Neural progenitor cell (in vitro differentiated cells): ENCODE results near the gene SHPK. TPM values are rescaled to one million over a fixed set of nuclear protein-coding genes. Genes with fewer than 3 reads are reported as not detected.
A peak's percentile ranks its signal among the peaks of the same experiment; 100 is the strongest.

Experiments
- DNase-seq: peaks from one replicate; pipeline ENCODE4 v3.0.0-alpha.2; 2016; ENCODE audit warnings: low spot score
- H2AFZ ChIP-seq: fragments of 200-600 bp; sonication (generic); replicated peaks from 2 replicates; pipeline ENCODE4 v1.6.1; 2016; ENCODE audit warnings: antibody characterized with exemption
- H3F3A ChIP-seq: fragments of 200-600 bp; sonication (generic); 2 replicates; pipeline ENCODE4 v1.6.1; 2016; ENCODE audit warnings: antibody characterized with exemption, low read depth
- H3K27ac ChIP-seq: fragments of 200-600 bp; sonication (generic); 2 replicates; pipeline ENCODE4 v1.5.1; 2016; ENCODE audit warnings: mild to moderate bottlenecking
- H3K27me3 ChIP-seq: fragments of 200-600 bp; sonication (generic); 2 replicates; pipeline ENCODE4 v1.6.1; 2016; ENCODE audit warnings: mild to moderate bottlenecking, moderate library complexity
- H3K36me3 ChIP-seq: fragments of 200-600 bp; sonication (generic); 2 replicates; pipeline ENCODE4 v1.5.1; 2016
- H3K4me1 ChIP-seq: fragments of 200-600 bp; sonication (generic); 2 replicates; pipeline ENCODE4 v1.6.1; 2016; ENCODE audit warnings: mixed run types
- H3K4me2 ChIP-seq: fragments of 200-600 bp; sonication (generic); 2 replicates; pipeline ENCODE4 v1.6.1; 2016
- H3K4me3 ChIP-seq: fragments of 200-600 bp; sonication (generic); 2 replicates; pipeline ENCODE4 v1.5.1; 2016
- H3K79me2 ChIP-seq: fragments of 200-600 bp; sonication (generic); 2 replicates; pipeline ENCODE4 v1.6.1; 2016; ENCODE audit warnings: low read depth
- H3K9ac ChIP-seq: fragments of 200-600 bp; sonication (generic); 2 replicates; pipeline ENCODE4 v1.6.1; 2016
- H3K9me3 ChIP-seq: fragments of 200-600 bp; sonication (generic); 2 replicates; pipeline ENCODE4 v1.5.1; 2016; ENCODE audit warnings: low read depth
- H4K20me1 ChIP-seq: fragments of 200-600 bp; sonication (generic); 2 replicates; pipeline ENCODE4 v1.6.1; 2016; ENCODE audit warnings: low read depth
- H3K27ac Mint-ChIP-seq: 3 replicates; pipeline ENCODE4 v1.8.0; 2021; ENCODE audit warnings: mixed read lengths
- H3K27me3 Mint-ChIP-seq: 2 replicates; pipeline ENCODE4 v1.8.0; 2022; ENCODE audit warnings: low read depth, mild to moderate bottlenecking, inconsistent platforms, moderate library complexity, mixed read lengths; ENCODE audit not compliant: insufficient read depth
- H3K36me3 Mint-ChIP-seq: 3 replicates; pipeline ENCODE4 v1.8.0; 2021; ENCODE audit warnings: mixed read lengths
- H3K4me1 Mint-ChIP-seq: 3 replicates; pipeline ENCODE4 v1.8.0; 2021; ENCODE audit warnings: mixed read lengths
- H3K4me3 Mint-ChIP-seq: 3 replicates; pipeline ENCODE4 v1.8.0; 2021; ENCODE audit warnings: mild to moderate bottlenecking, moderate library complexity, mixed read lengths
- H3K9me3 Mint-ChIP-seq: 3 replicates; pipeline ENCODE4 v1.8.0; 2020; ENCODE audit warnings: mixed read lengths
- CTCF ChIP-seq: fragments of 200-600 bp; sonication (generic); IDR thresholded peaks from 2 replicates; pipeline ENCODE4 v1.5.1; 2017; ENCODE audit warnings: antibody characterized with exemption, mild to moderate bottlenecking
- EZH2 ChIP-seq: fragments of 200-600 bp; sonication (generic); IDR thresholded peaks from 2 replicates; pipeline ENCODE4 v1.6.1; 2017; ENCODE audit warnings: antibody characterized with exemption, mild to moderate bottlenecking, moderate library complexity
- EZH2phosphoT487 ChIP-seq: fragments of 200-600 bp; sonication (generic); IDR thresholded peaks from 2 replicates; pipeline ENCODE4 v1.6.1; 2017; ENCODE audit warnings: antibody characterized with exemption
- total RNA-seq: library from RNA; depleted of rRNA; stranded (reverse); fragments of >200 nt; gene quantifications from 2 replicates; pipeline ENCODE4 v1.2.3, GENCODE V29; 2015; ENCODE audit warnings: low replicate concordance

The SHPK gene
- 23.4 and 33.4 TPM in 2 replicates for total RNA-seq

GRCh38 chr17:3636154-3636907 lies at the start of gene SHPK, which contains the start of gene CTNS:
Gene SHPK (minus strand): TSS chr17:3636250. CDS start chr17:3636219, 31 bp downstream.
Gene CTNS (plus strand): TSS chr17:3636760. CDS start chr17:3640207, 3,447 bp downstream.
- Mint-ChIP-seq H3K36me3 (peaks cover 8% of the 10 kb centered on the region), H3K4me3 (peak within 1 kb of the TSS; percentile 98), H3K27me3 (peaks cover 5% of the 10 kb centered on the region), H3K9me3 (no peaks in the 10 kb centered on the region), H3K27ac (peak within 1 kb of the TSS; percentile 98), H3K4me1 (peaks cover 36% of the 10 kb centered on the region)
- no peaks in the 10 kb centered on the region for H3K27me3 ChIP-seq
- peak within 1 kb of the TSS; percentile 98 for H3K4me3 ChIP-seq
- peaks cover 9% of the 10 kb centered on the region for H4K20me1 ChIP-seq
- H3F3A ChIP-seq = no peaks in the 10 kb centered on the region
- peak within 1 kb of the TSS; percentile 91 for H2AFZ ChIP-seq
- peaks cover 8% of the 10 kb centered on the region for H3K4me1 ChIP-seq
- no peaks in the 10 kb centered on the region for H3K36me3 ChIP-seq
- peak within 1 kb of the TSS; percentile 89 for H3K27ac ChIP-seq
- H3K9me3 ChIP-seq = no peaks in the 10 kb centered on the region
- H3K4me2 ChIP-seq = peak within 1 kb of the TSS; percentile 85
- H3K79me2 ChIP-seq = peaks cover 38% of the 10 kb centered on the region
- peak; percentile 99 for DNase-seq
- peak within 1 kb of the TSS; percentile 50 for H3K9ac ChIP-seq
- TF ChIP-seq EZH2phosphoT487 (no peak), CTCF (no peak), EZH2 (no peak)

GRCh38 chr17:3685174-3685573 lies 49.1 kb upstream of the SHPK start:
- H3K4me3 Mint-ChIP-seq = no peak overlapping the region
- no peaks in the 10 kb centered on the region for H3K9me3 Mint-ChIP-seq
- H3K36me3 Mint-ChIP-seq = no peaks in the 10 kb centered on the region
- H3K9me3 ChIP-seq = no peaks in the 10 kb centered on the region
- no peaks in the 10 kb centered on the region for H3K36me3 ChIP-seq
- H4K20me1 ChIP-seq = no peaks in the 10 kb centered on the region
- H3F3A ChIP-seq = peaks cover 6% of the 10 kb centered on the region
- H3K4me2 ChIP-seq = no peak overlapping the region
- H3K27ac Mint-ChIP-seq = no peak overlapping the region
- no peak overlapping the region for H3K27ac ChIP-seq
- H3K4me1 ChIP-seq = peaks cover 8% of the 10 kb centered on the region
- H3K27me3 Mint-ChIP-seq = peaks cover 10% of the 10 kb centered on the region
- TF ChIP-seq EZH2 (no peak), EZH2phosphoT487 (no peak), CTCF (no peak)
- peaks cover 7% of the 10 kb centered on the region for H3K4me1 Mint-ChIP-seq
- no peak overlapping the region for H3K9ac ChIP-seq
- H3K27me3 ChIP-seq = no peaks in the 10 kb centered on the region
- no peak for DNase-seq
- H3K4me3 ChIP-seq = no peak overlapping the region
- no peak overlapping the region for H2AFZ ChIP-seq
- H3K79me2 ChIP-seq = no peaks in the 10 kb centered on the region

- Histone ChIP-seq H3K27me3 (no peaks in the 10 kb centered on the region), H3K4me3 (no peak overlapping the region), H2AFZ (no peak overlapping the region), H4K20me1 (no peaks in the 10 kb centered on the region), H3K36me3 (no peaks in the 10 kb centered on the region), H3K9ac (no peak overlapping the region), H3K27ac (no peak overlapping the region), H3K4me2 (no peak overlapping the region), H3F3A (peaks cover 2% of the 10 kb centered on the region), H3K4me1 (peaks cover 5% of the 10 kb centered on the region), H3K9me3 (no peaks in the 10 kb centered on the region), H3K79me2 (no peaks in the 10 kb centered on the region)
- peaks cover 4% of the 10 kb centered on the region for H3K4me1 Mint-ChIP-seq
- peaks cover 10% of the 10 kb centered on the region for H3K27me3 Mint-ChIP-seq
- no peaks in the 10 kb centered on the region for H3K9me3 Mint-ChIP-seq
- no peak overlapping the region for H3K27ac Mint-ChIP-seq
- H3K4me3 Mint-ChIP-seq = no peak overlapping the region
- H3K36me3 Mint-ChIP-seq = no peaks in the 10 kb centered on the region
- TF ChIP-seq EZH2phosphoT487 (no peak), EZH2 (no peak), CTCF (peak; percentile 92)
- peak; percentile 63 for DNase-seq
Observed at GRCh38 chr17:3683054-3683511, 47.0 kb upstream of the SHPK start.
